ENCODE results near the gene SDK2. TPM values are rescaled to one million over a fixed set of nuclear protein-coding genes. Genes with fewer than 3 reads are reported as not detected.

Gene SDK2
- total and polyA plus RNA-seq, 2 of the 4 experiments (the other 2 are of a cell fraction) = under 0.01 to 0.03 TPM

DNA sequence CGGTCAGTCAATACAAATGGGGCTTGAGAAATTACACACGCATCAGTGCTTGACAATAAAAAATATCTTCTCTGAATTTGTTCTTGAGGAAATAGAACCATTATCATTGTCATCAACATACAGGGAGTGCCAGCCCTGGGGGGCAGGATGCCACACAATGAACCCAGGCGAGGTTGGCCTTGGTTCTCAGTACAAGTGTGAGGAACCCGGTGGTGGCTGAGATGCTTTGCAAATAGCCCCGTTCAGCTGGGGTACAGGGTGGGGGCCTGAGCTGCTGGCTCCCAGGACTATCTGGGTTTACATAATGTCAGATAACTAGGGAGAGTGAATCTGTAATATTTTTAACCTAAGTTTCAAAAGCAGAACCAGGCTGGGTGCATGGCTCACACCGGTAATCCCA lies 219.7 kb downstream of the SDK2 start (continued):
- TF ChIP-seq, protein P1, sequence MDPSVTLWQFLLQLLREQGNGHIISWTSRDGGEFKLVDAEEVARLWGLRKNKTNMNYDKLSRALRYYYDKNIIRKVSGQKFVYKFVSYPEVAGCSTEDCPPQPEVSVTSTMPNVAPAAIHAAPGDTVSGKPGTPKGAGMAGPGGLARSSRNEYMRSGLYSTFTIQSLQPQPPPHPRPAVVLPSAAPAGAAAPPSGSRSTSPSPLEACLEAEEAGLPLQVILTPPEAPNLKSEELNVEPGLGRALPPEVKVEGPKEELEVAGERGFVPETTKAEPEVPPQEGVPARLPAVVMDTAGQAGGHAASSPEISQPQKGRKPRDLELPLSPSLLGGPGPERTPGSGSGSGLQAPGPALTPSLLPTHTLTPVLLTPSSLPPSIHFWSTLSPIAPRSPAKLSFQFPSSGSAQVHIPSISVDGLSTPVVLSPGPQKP (IDR thresholded peaks at IDR 0.05; ENCODE audit: borderline replicate concordance, low read depth, low read length) = no peak
- TF ChIP-seq CHD1 (IDR thresholded peaks at IDR 0.05; ENCODE audit: low read depth, low read length) (no peak), RFX5 (IDR thresholded peaks at IDR 0.05; ENCODE audit: low read depth, low read length) (no peak), CEBPB (IDR thresholded peaks at IDR 0.05; ENCODE audit: low read depth, low read length) (no peak), MAZ (IDR thresholded peaks at IDR 0.05; ENCODE audit: borderline replicate concordance, low read depth, low read length) (no peak), SMC3 (IDR thresholded peaks at IDR 0.05; ENCODE audit: low read depth, low read length) (no peak), BHLHE40 (IDR thresholded peaks at IDR 0.05; ENCODE audit: low read depth, low read length) (no peak)
